HFFc6 (cell line): ENCODE measurements around the gene FBXO4. TPM values are rescaled to one million over a fixed set of nuclear protein-coding genes. Genes with fewer than 3 reads are reported as not detected.

Experiments
- DNase-seq: peaks from one replicate; pipeline ENCODE4 v3.0.0-alpha.2; 2018
- H3K27ac Mint-ChIP-seq: 2 replicates; pipeline ENCODE4 v1.8.0; 2020; ENCODE audit warnings: mild to moderate bottlenecking, mixed read lengths
- H3K27me3 Mint-ChIP-seq: 2 replicates; pipeline ENCODE4 v1.8.0; 2021; ENCODE audit warnings: mild to moderate bottlenecking, moderate library complexity, mixed read lengths; ENCODE audit not compliant: insufficient read depth
- H3K36me3 Mint-ChIP-seq: 2 replicates; pipeline ENCODE4 v1.8.0; 2021; ENCODE audit warnings: low read depth, mixed read lengths
- H3K4me1 Mint-ChIP-seq: 2 replicates; pipeline ENCODE4 v1.8.0; 2020; ENCODE audit warnings: low read depth, mixed read lengths
- H3K4me3 Mint-ChIP-seq: 2 replicates; pipeline ENCODE4 v1.8.0; 2020; ENCODE audit warnings: mild to moderate bottlenecking, moderate library complexity, mixed read lengths
- H3K9me3 Mint-ChIP-seq: 2 replicates; pipeline ENCODE4 v1.8.0; 2020; ENCODE audit warnings: mild to moderate bottlenecking, mixed read lengths
- CTCF ChIP-seq: fragments of 200-600 bp; sonication (generic); IDR thresholded peaks from 2 replicates; pipeline ENCODE4 v1.5.0; 2021; ENCODE audit warnings: antibody characterized with exemption, mild to moderate bottlenecking
- total RNA-seq, 6 experiments: library from RNA; stranded (reverse); fragmentation: NEBNext Ultra II Directional; extraction: Animal tissue kit (Norgen Biotek cat#: 25700); gene quantifications; 2 replicates in 1 of 6; 3 replicates in 5 of 6; pipeline ENCODE4 v1.2.3, GENCODE V29; 2021

Gene FBXO4
- total RNA-seq, 6 experiments from 2014 or later, result 4.8 to 7.9 (median 6.0) TPM

GRCh38 chr5:41951224-41951623 lies 26.1 kb downstream of the FBXO4 start:
- Mint-ChIP-seq H3K4me1 (no peaks in the 10 kb centered on the region), H3K9me3 (no peaks in the 10 kb centered on the region), H3K27me3 (no peaks in the 10 kb centered on the region), H3K27ac (no peak overlapping the region), H3K36me3 (no peaks in the 10 kb centered on the region), H3K4me3 (no peak overlapping the region)
- DNase-seq, result no peak
- TF ChIP-seq CTCF, result no peak

GRCh38 chr5:41954286-41954685 lies 29.2 kb downstream of the FBXO4 start:
- no peak for DNase-seq
- H3K9me3 Mint-ChIP-seq, result no peaks in the 10 kb centered on the region
- H3K4me3 Mint-ChIP-seq, result no peak overlapping the region
- no peaks in the 10 kb centered on the region for H3K4me1 Mint-ChIP-seq
- H3K27me3 Mint-ChIP-seq, result peaks cover 2% of the 10 kb centered on the region; the same call in 1 of the 2 replicates
- H3K36me3 Mint-ChIP-seq, result no peaks in the 10 kb centered on the region
- H3K27ac Mint-ChIP-seq, result no peak overlapping the region
- no peak for TF ChIP-seq CTCF

- H3K9me3 Mint-ChIP-seq, result no peaks in the 10 kb centered on the region
These were observed 30.4 kb downstream of the FBXO4 start for GRCh38 chr5:41955432-41956024.

GRCh38 chr5:41956943-41957342 lies 31.9 kb downstream of the FBXO4 start:
- no peaks in the 10 kb centered on the region for H3K9me3 Mint-ChIP-seq
- H3K27ac Mint-ChIP-seq, result no peak overlapping the region
- H3K27me3 Mint-ChIP-seq, result peaks cover 2% of the 10 kb centered on the region
- no peak for TF ChIP-seq CTCF
- no peaks in the 10 kb centered on the region for H3K36me3 Mint-ChIP-seq
- H3K4me1 Mint-ChIP-seq, result no peaks in the 10 kb centered on the region
- H3K4me3 Mint-ChIP-seq, result no peak overlapping the region
- DNase-seq, result no peak

More at GRCh38 chr5:41955432-41956024, 30.4 kb downstream of the FBXO4 start:
- no peaks in the 10 kb centered on the region for H3K36me3 Mint-ChIP-seq
- H3K27ac Mint-ChIP-seq, result no peak overlapping the region
- H3K27me3 Mint-ChIP-seq, result peaks cover 2% of the 10 kb centered on the region; the same call in 1 of the 2 replicates
- DNase-seq, result no peak
- no peak for TF ChIP-seq CTCF
- no peak overlapping the region for H3K4me3 Mint-ChIP-seq
- H3K4me1 Mint-ChIP-seq, result no peaks in the 10 kb centered on the region

GRCh38 chr5:41960481-41960880 lies 35.4 kb downstream of the FBXO4 start:
- peaks cover 2% of the 10 kb centered on the region for H3K27me3 Mint-ChIP-seq
- H3K4me1 Mint-ChIP-seq, result no peaks in the 10 kb centered on the region
- DNase-seq, result no peak
- no peaks in the 10 kb centered on the region for H3K36me3 Mint-ChIP-seq
- H3K9me3 Mint-ChIP-seq, result no peaks in the 10 kb centered on the region
- no peak overlapping the region for H3K27ac Mint-ChIP-seq
- TF ChIP-seq CTCF, result no peak
- no peak overlapping the region for H3K4me3 Mint-ChIP-seq
